ENCODE measurements around the gene RASD2.

GRCh38 chr22:35597692-35598395, 57.2 kb downstream of the RASD2 start:
- TF ChIP-seq EZH2 (IDR thresholded peaks at IDR 0.05) (no peak), POLR2AphosphoS5 (IDR thresholded peaks at IDR 0.05; ENCODE audit: borderline replicate concordance, low read depth, low read length) (no peak)

All from SK-N-MC (cell line).